H1 (cell line): Measurements from ENCODE around the gene CDX2. TPM values are rescaled to one million over a fixed set of nuclear protein-coding genes. Genes with fewer than 3 reads are reported as not detected.
A peak's percentile ranks its signal among the peaks of the same experiment; 100 is the strongest.

Experiments
- CTCF ChIA-PET: fragments of 300-600 bp; sonication (Branson Sonifier 250); formaldehyde crosslinking; loops from one replicate; lab custom pipeline; 2021; ENCODE audit not compliant: partially characterized antibody; lab: Charles Lee
- POLR2A ChIA-PET: fragments of 300-600 bp; sonication (Branson Sonifier 250); formaldehyde crosslinking; loops from one replicate; lab custom pipeline; 2021; ENCODE audit warnings: inconsistent platforms; ENCODE audit not compliant: partially characterized antibody; lab: Charles Lee
- DNase-seq, 2 experiments: peaks; one replicate each; pipeline versions ENCODE4 v3.0.0 to v3.0.0-alpha.2; 2010 to 2022; ENCODE audit warnings: low spot score in 2 of 2, low read depth in 1 of 2, mixed read lengths in 1 of 2
- FAIRE-seq: peaks from 2 replicates; lab custom pipeline; 2011; peaks lifted over from hg19 to GRCh38; lab: Jason Lieb, UNC
- H2AFZ ChIP-seq: 2 replicates; pipeline ENCODE4 v1.8.1; 2012; ENCODE audit warnings: low read length, inconsistent platforms
- H2AK5ac ChIP-seq: 2 replicates; pipeline ENCODE4 v1.6.1; 2013; ENCODE audit warnings: low read depth, low read length
- H2BK120ac ChIP-seq: replicated peaks from 2 replicates; pipeline ENCODE3; 2013; ENCODE audit warnings: low read depth, low read length, inconsistent platforms
- H2BK12ac ChIP-seq: 2 replicates; pipeline ENCODE4 v1.6.1; 2013; ENCODE audit warnings: low read depth, low read length
- H2BK15ac ChIP-seq: 2 replicates; pipeline ENCODE4 v1.6.1; 2013; ENCODE audit warnings: low read length
- H2BK20ac ChIP-seq: 2 replicates; pipeline ENCODE4 v1.6.1; 2013; ENCODE audit warnings: low read length
- H2BK5ac ChIP-seq: 2 replicates; pipeline ENCODE4 v1.6.1; 2013; ENCODE audit warnings: low read depth, low read length
- H3K14ac ChIP-seq: 2 replicates; pipeline ENCODE4 v1.6.1; 2013; ENCODE audit warnings: inconsistent platforms; ENCODE audit not compliant: insufficient read length
- H3K18ac ChIP-seq: 2 replicates; pipeline ENCODE4 v1.6.1; 2013; ENCODE audit warnings: low read length; ENCODE audit errors: extremely low read depth
- H3K23ac ChIP-seq: 2 replicates; pipeline ENCODE4 v1.6.1; 2013; ENCODE audit warnings: inconsistent platforms; ENCODE audit not compliant: insufficient read length
- H3K23me2 ChIP-seq: 2 replicates; pipeline ENCODE4 v1.6.1; 2013; ENCODE audit warnings: low read depth, low read length
- H3K27ac ChIP-seq: 2 replicates; pipeline ENCODE4 v1.6.1; 2011; ENCODE audit warnings: low read depth, low read length, inconsistent platforms
- H3K27me3 ChIP-seq, 4 experiments: replicated peaks in 1 of 4; 1 replicate in 1 of 4; 2 replicates in 3 of 4; pipeline versions ENCODE4 v1.6.1 to v1.8.1; 2011 to 2013; ENCODE audit warnings: low read length in 3 of 4, mild to moderate bottlenecking in 3 of 4, inconsistent platforms in 2 of 4, mixed read lengths in 2 of 4, moderate library complexity in 1 of 4; ENCODE audit not compliant: control insufficient read depth in 3 of 4, insufficient read depth in 3 of 4; ENCODE audit errors: extremely low read depth in 1 of 4
- H3K36me3 ChIP-seq, 4 experiments: 2 replicates each; pipeline versions ENCODE4 v1.6.1 to v1.8.1; 2011 to 2013; ENCODE audit warnings: mild to moderate bottlenecking in 4 of 4, low read length in 3 of 4, moderate library complexity in 2 of 4, control low read depth in 1 of 4, inconsistent platforms in 1 of 4; ENCODE audit not compliant: insufficient read depth in 4 of 4, control insufficient read depth in 2 of 4
- H3K4ac ChIP-seq: replicated peaks from 2 replicates; pipeline ENCODE3; 2013; ENCODE audit warnings: low read length, low read depth, mixed read lengths, inconsistent platforms; ENCODE audit not compliant: insufficient read length
- H3K4me1 ChIP-seq, 4 experiments: replicated peaks in 1 of 4; 1 replicate in 1 of 4; 2 replicates in 3 of 4; pipeline versions ENCODE4 v1.6.1 to v1.8.1; 2011 to 2013; ENCODE audit warnings: low read length in 3 of 4, inconsistent platforms in 2 of 4, mixed read lengths in 1 of 4; ENCODE audit not compliant: insufficient read depth in 4 of 4, control insufficient read depth in 3 of 4
- H3K4me2 ChIP-seq, 2 experiments: 2 replicates each; pipeline versions ENCODE4 v1.6.1 to v1.8.1; 2011 to 2013; ENCODE audit warnings: low read depth in 2 of 2, low read length in 2 of 2, control low read depth in 1 of 2, inconsistent platforms in 1 of 2, mild to moderate bottlenecking in 1 of 2; ENCODE audit not compliant: insufficient read depth in 1 of 2
- H3K4me3 ChIP-seq, 4 experiments: fragments of 200-600, 300-600 bp in 1 of 4; sonication (generic), shearing (Covaris generic), sonication (Bioruptor Twin) in 1 of 4; 2 replicates each; pipeline versions ENCODE4 v1.5.1 to v1.8.1; 2011 to 2016; ENCODE audit warnings: low read length in 4 of 4, low read depth in 3 of 4, control low read depth in 2 of 4, inconsistent platforms in 2 of 4, mild to moderate bottlenecking in 2 of 4, mixed read lengths in 1 of 4, moderate library complexity in 1 of 4; ENCODE audit not compliant: insufficient read depth in 2 of 4; ENCODE audit errors: extremely low read depth in 1 of 4
- H3K56ac ChIP-seq: replicated peaks from 2 replicates; pipeline ENCODE3; 2013; ENCODE audit warnings: low read depth, mild to moderate bottlenecking, mixed read lengths, low read length, inconsistent platforms; ENCODE audit not compliant: insufficient read length
- H3K79me1 ChIP-seq: 2 replicates; pipeline ENCODE4 v1.6.1; 2013; ENCODE audit warnings: low read depth, low read length, control low read depth
- H3K79me2 ChIP-seq, 2 experiments: 2 replicates each; pipeline versions ENCODE4 v1.6.1 to v1.8.1; 2012 to 2013; ENCODE audit warnings: low read length in 2 of 2, mild to moderate bottlenecking in 2 of 2, inconsistent platforms in 1 of 2; ENCODE audit not compliant: insufficient read depth in 2 of 2, control insufficient read depth in 1 of 2
- H3K9ac ChIP-seq, 4 experiments: replicated peaks in 1 of 4; 1 replicate in 1 of 4; 2 replicates in 3 of 4; pipeline versions ENCODE4 v1.6.1 to v1.8.1; 2011 to 2013; ENCODE audit warnings: low read depth in 3 of 4, low read length in 3 of 4, control low read depth in 2 of 4, mild to moderate bottlenecking in 2 of 4, moderate library complexity in 2 of 4, inconsistent platforms in 1 of 4; ENCODE audit errors: extremely low read depth in 1 of 4
- H3K9me3 ChIP-seq, 2 experiments: 2 replicates each; pipeline versions ENCODE4 v1.6.1 to v1.8.1; 2012 to 2013; ENCODE audit warnings: mild to moderate bottlenecking in 2 of 2, moderate library complexity in 2 of 2, control low read depth in 1 of 2, inconsistent platforms in 1 of 2, low read depth in 1 of 2, low read length in 1 of 2, mixed read lengths in 1 of 2; ENCODE audit not compliant: insufficient read depth in 2 of 2
- H4K20me1 ChIP-seq, 2 experiments: replicated peaks in 1 of 2; 2 replicates each; pipeline versions ENCODE3 to v1.8.1; 2011 to 2013; ENCODE audit warnings: inconsistent platforms in 2 of 2, low read length in 2 of 2, mild to moderate bottlenecking in 1 of 2; ENCODE audit not compliant: insufficient read depth in 2 of 2, control insufficient read depth in 1 of 2
- H4K5ac ChIP-seq: 2 replicates; pipeline ENCODE4 v1.6.1; 2013; ENCODE audit warnings: low read length, low read depth, mixed read lengths, inconsistent platforms; ENCODE audit not compliant: insufficient read length
- H4K8ac ChIP-seq: 2 replicates; pipeline ENCODE4 v1.8.0; 2013; ENCODE audit warnings: mild to moderate bottlenecking, moderate library complexity, low read length, inconsistent platforms; ENCODE audit not compliant: insufficient read depth; ENCODE audit errors: extremely low read depth
- H4K91ac ChIP-seq: replicated peaks from 2 replicates; pipeline ENCODE3; 2013; ENCODE audit warnings: low read length, mixed read lengths, inconsistent platforms; ENCODE audit not compliant: insufficient read length
- EZH2 ChIP-seq: fragments of 200-600 bp; sonication (generic); IDR thresholded peaks from 2 replicates; pipeline ENCODE4 v1.7.1; 2012; ENCODE audit warnings: low read depth, mild to moderate bottlenecking, moderate library complexity, low read length, inconsistent platforms; ENCODE audit not compliant: severe bottlenecking
- NRF1 ChIP-seq: IDR thresholded peaks from 2 replicates; pipeline ENCODE4 v1.6.1; 2011; ENCODE audit warnings: mild to moderate bottlenecking, low read depth, low read length, improper control_type of control experiment
- POLR2A ChIP-seq, 2 experiments: IDR thresholded peaks; 1 replicate in 1 of 2; 2 replicates in 1 of 2; pipeline ENCODE4 v1.6.1; 2011; ENCODE audit warnings: low read depth in 2 of 2, low read length in 2 of 2, mild to moderate bottlenecking in 2 of 2; ENCODE audit errors: control extremely low read depth in 1 of 2
- RAD21 ChIP-seq, 2 experiments: IDR thresholded peaks in 1 of 2; conservative IDR thresholded peaks in 1 of 2; 2 replicates each; pipeline ENCODE4 v1.6.1; 2011; ENCODE audit warnings: low read depth in 2 of 2, low read length in 2 of 2, improper control_type of control experiment in 1 of 2, inconsistent platforms in 1 of 2, mild to moderate bottlenecking in 1 of 2, moderate library complexity in 1 of 2
- SIN3A ChIP-seq, 2 experiments: IDR thresholded peaks in 1 of 2; conservative IDR thresholded peaks in 1 of 2; 2 replicates each; pipeline ENCODE4 v1.6.1; 2011 to 2012; ENCODE audit warnings: low read length in 2 of 2, improper control_type of control experiment in 1 of 2, low read depth in 1 of 2, mild to moderate bottlenecking in 1 of 2
- TEAD4 ChIP-seq: IDR thresholded peaks from 2 replicates; pipeline ENCODE4 v1.6.1; 2012; ENCODE audit warnings: low read depth, low read length, inconsistent platforms, mixed read lengths
- WGBS, 2 experiments: shearing (Covaris generic) in 1 of 2; methylation state at CpG; one replicate each; pipeline versions ENCODE4 v1.1.6 to v1.1.7; 2013 to 2015; ENCODE audit warnings: low lambda C conversion rate in 2 of 2, mixed read lengths in 2 of 2, inconsistent platforms in 1 of 2, low coverage in 1 of 2, missing lambda C conversion rate in 1 of 2; ENCODE audit not compliant: insufficient replicate concordance in 2 of 2, insufficient coverage in 1 of 2, insufficient read length in 1 of 2; ENCODE audit errors: extremely low coverage in 1 of 2, missing lambda C conversion rate in 1 of 2; 5-methylcytosine and 5-hydroxymethylcytosine counted together
- polyA plus RNA-seq, 7 experiments: library from polyadenylated mRNA; depleted of rRNA in 3 of 7; stranded (reverse) in 5 of 7; unstranded in 2 of 7; fragments of >200 nt in 5 of 7; fragments of 200-250 nt in 2 of 7; gene quantifications; 1 replicate in 5 of 7; 2 replicates in 1 of 7; 4 replicates in 1 of 7; pipeline versions ENCODE4 v1.2.1 to v1.2.3, GENCODE V29; 2011 to 2013; ENCODE audit warnings: missing spikeins in 2 of 7, mixed read lengths in 2 of 7
- total RNA-seq: library from RNA; stranded (reverse); fragmentation: NEBNext Ultra II Directional; extraction: Animal tissue kit (Norgen Biotek cat#: 25700); gene quantifications from 2 replicates; pipeline ENCODE4 v1.2.1, GENCODE V29; 2021
- TF ChIP-seq, protein P1 (sequence below): IDR thresholded peaks from 2 replicates; pipeline ENCODE4 v1.6.1; 2012; ENCODE audit warnings: low read length, inconsistent platforms

The CDX2 gene
- total and polyA plus RNA-seq, 2 of the 8 experiments (the other 6 are each of a cell fraction or from before 2014, with no cell fraction given), result 0.09 TPM; not detected in 1

DNA sequence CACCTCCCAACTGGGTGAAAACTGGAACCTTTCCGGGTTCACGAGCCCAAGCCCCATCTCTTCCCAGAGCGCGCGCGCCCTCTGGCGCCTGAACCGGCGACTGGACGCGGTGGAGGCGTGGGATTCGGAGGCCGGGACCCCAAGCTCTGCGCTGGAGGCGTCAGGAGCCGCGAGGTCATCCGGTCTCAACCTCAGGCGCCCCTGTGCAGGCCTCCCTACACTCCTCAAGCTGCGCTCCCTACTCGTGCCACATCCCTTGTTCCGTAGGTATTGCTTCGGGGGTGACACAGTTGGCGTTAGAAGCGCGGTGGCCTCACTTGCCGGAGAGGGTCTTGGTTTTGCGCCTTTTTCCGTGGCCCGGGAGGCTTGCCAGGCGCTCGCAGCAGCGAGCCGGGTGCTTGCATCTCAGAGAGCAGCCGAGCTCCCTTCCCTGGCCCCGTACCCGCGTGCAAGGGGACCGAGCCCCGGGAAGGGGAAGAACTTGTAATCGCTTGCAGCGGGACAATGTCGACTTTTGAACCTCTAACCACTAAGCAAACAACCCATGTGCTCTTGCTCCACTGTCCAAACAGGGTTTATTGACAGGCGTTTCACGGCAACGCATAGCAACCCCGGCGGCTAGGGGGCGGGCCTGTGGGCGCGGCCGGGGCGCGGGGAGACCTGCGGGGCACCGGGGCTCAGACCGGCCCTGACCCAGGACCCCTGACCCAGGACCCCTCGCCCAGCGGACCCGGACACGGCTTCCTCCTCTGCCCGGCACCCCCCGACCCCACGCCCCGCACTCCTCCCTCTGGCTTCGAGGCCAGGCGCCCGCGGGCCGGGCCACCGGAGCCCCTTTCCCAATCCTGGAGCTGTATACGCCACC is 8.5 kb downstream of the CDX2 start:
- H3K14ac ChIP-seq, result no peak overlapping the region
- DNase-seq (peak in 1 of 2 experiments; percentile 95), FAIRE-seq (no peak)
- no peak overlapping the region; a peak in 1 of 7 replicates for H3K9ac ChIP-seq
- peak overlapping the region; percentile 10 to 66 for H3K4me2 ChIP-seq
- H2AK5ac ChIP-seq, result no peak overlapping the region
- H2BK5ac ChIP-seq, result no peak overlapping the region
- ChIA-PET CTCF (interaction anchor here (0.6 to 19.7 kb wide), 17 partner anchors 6 to 586 kb away, joined by 3 to 283 read pairs (median 4); partner anchors contain the start of genes CDX2, GSX1, PDX1 and URAD), POLR2A (interaction anchor here (1.0 to 2.8 kb wide), 4 partner anchors 8 to 134 kb away, joined by 3 to 16 read pairs (median 4); partner anchors contain the start of gene CDX2)
- 0 out of 2 replicates have a peak overlapping the region, but pooled peaks have one; percentile 9 for H2BK12ac ChIP-seq
- no peak overlapping the region for H4K5ac ChIP-seq
- no peaks in the 10 kb centered on the region; a peak in 1 of 8 replicates for H3K36me3 ChIP-seq
- no peaks in the 10 kb centered on the region for H3K79me2 ChIP-seq
- 2% methylated on average over 48 of the region's 73 CpGs; no CpG with 5 or more reads in 1 of the 2 experiments for WGBS, 2 experiments
- no peaks in the 10 kb centered on the region; a peak in 1 of 4 replicates for H3K9me3 ChIP-seq
- H3K27me3 ChIP-seq, result peaks cover 90 to 100% (median 98%) of the 10 kb centered on the region in 4 experiments
- no peak overlapping the region for H2BK15ac ChIP-seq
- H2BK120ac ChIP-seq, result no peak overlapping the region
- H3K4me3 ChIP-seq, result peak overlapping the region in 3 of 4 experiments; percentile 11 to 49 (median 26); a peak in 4 of 8 replicates
- peaks cover 22 to 34% of the 10 kb centered on the region in 2 experiments for H4K20me1 ChIP-seq
- H2AFZ ChIP-seq, result no peak overlapping the region
- no peak overlapping the region for H3K27ac ChIP-seq
- H3K23ac ChIP-seq, result no peak overlapping the region
- H3K4me1 ChIP-seq, result peaks cover 7 to 20% (median 12%) of the 10 kb centered on the region in 4 experiments; a peak in 6 of 7 replicates
- peaks cover 4% of the 10 kb centered on the region; the same call in 1 of the 2 replicates for H3K23me2 ChIP-seq
- no peak overlapping the region for H2BK20ac ChIP-seq
- H3K56ac ChIP-seq, result no peak overlapping the region
- H3K4ac ChIP-seq, result no peak overlapping the region
- peak overlapping the region; percentile 48; the same call in 1 of the 2 replicates for H3K18ac ChIP-seq
- no peak overlapping the region for H4K91ac ChIP-seq
- H4K8ac ChIP-seq, result peak overlapping the region; percentile 14; the same call in 1 of the 2 replicates
- H3K79me1 ChIP-seq, result no peaks in the 10 kb centered on the region
- TF ChIP-seq EZH2 (peak; percentile 88), SIN3A (conservative IDR thresholded peaks at IDR 0.05 in 1 of 2, IDR thresholded peaks at IDR 0.05 in 1 of 2; ENCODE audit: low read depth in 1 of 2, low read length in 2 of 2) (peak in 1 of 2 experiments; percentile 77; a peak in 1 of 4 replicates), NRF1 (no peak), TEAD4 (0 out of 2 replicates have a peak, but pooled peaks have one; percentile 9), POLR2A (IDR thresholded peaks at IDR 0.05; ENCODE audit: control extremely low read depth in 1 of 2, low read depth in 2 of 2, low read length in 2 of 2) (no peak), RAD21 (IDR thresholded peaks at IDR 0.05 in 1 of 2, conservative IDR thresholded peaks at IDR 0.05 in 1 of 2; ENCODE audit: low read depth in 2 of 2, low read length in 2 of 2) (peak; percentile 74 to 85)
- TF ChIP-seq, protein P1, sequence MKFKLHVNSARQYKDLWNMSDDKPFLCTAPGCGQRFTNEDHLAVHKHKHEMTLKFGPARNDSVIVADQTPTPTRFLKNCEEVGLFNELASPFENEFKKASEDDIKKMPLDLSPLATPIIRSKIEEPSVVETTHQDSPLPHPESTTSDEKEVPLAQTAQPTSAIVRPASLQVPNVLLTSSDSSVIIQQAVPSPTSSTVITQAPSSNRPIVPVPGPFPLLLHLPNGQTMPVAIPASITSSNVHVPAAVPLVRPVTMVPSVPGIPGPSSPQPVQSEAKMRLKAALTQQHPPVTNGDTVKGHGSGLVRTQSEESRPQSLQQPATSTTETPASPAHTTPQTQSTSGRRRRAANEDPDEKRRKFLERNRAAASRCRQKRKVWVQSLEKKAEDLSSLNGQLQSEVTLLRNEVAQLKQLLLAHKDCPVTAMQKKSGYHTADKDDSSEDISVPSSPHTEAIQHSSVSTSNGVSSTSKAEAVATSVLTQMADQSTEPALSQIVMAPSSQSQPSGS, result no peak
